HEK293T (cell line): ENCODE results near the gene EXOC4.

ENCODE experiments used
- ARNT ChIP-seq: fragments of 450-650 bp; IDR thresholded peaks from 2 replicates; pipeline ENCODE4 v1.6.1; 2017; ENCODE audit warnings: mild to moderate bottlenecking
- BHLHE40 ChIP-seq: fragments of 450-650 bp; IDR thresholded peaks from 2 replicates; pipeline ENCODE4 v1.6.1; 2016; ENCODE audit warnings: mild to moderate bottlenecking, moderate library complexity, borderline replicate concordance
- CTBP1 ChIP-seq: fragments of 450-650 bp; IDR thresholded peaks from 2 replicates; pipeline ENCODE4 v1.6.1; 2016; ENCODE audit warnings: borderline replicate concordance
- FOXK2 ChIP-seq: fragments of 450-650 bp; IDR thresholded peaks from 2 replicates; pipeline ENCODE4 v1.6.1; 2016; ENCODE audit warnings: mild to moderate bottlenecking
- FOXM1 ChIP-seq: fragments of 450-650 bp; IDR thresholded peaks from 2 replicates; pipeline ENCODE4 v1.6.1; 2017; ENCODE audit warnings: mild to moderate bottlenecking, borderline replicate concordance
- LEF1 ChIP-seq: fragments of 450-650 bp; IDR thresholded peaks from 2 replicates; pipeline ENCODE4 v1.6.1; 2017; ENCODE audit warnings: mild to moderate bottlenecking, borderline replicate concordance
- NFRKB ChIP-seq: fragments of 450-650 bp; IDR thresholded peaks from 2 replicates; pipeline ENCODE4 v1.6.1; 2016; ENCODE audit warnings: mild to moderate bottlenecking, moderate library complexity
- SP1 ChIP-seq: fragments of 450-650 bp; IDR thresholded peaks from 2 replicates; pipeline ENCODE4 v1.6.1; 2017
- SUZ12 ChIP-seq: fragments of 450-650 bp; IDR thresholded peaks from 2 replicates; pipeline ENCODE4 v1.6.1; 2016; ENCODE audit warnings: mild to moderate bottlenecking
- TARDBP ChIP-seq: fragments of 450-650 bp; IDR thresholded peaks from 2 replicates; pipeline ENCODE4 v1.6.1; 2016
- TF ChIP-seq, protein P1 (sequence below): fragments of 450-650 bp; IDR thresholded peaks from 2 replicates; pipeline ENCODE4 v1.6.1; 2016

DNA sequence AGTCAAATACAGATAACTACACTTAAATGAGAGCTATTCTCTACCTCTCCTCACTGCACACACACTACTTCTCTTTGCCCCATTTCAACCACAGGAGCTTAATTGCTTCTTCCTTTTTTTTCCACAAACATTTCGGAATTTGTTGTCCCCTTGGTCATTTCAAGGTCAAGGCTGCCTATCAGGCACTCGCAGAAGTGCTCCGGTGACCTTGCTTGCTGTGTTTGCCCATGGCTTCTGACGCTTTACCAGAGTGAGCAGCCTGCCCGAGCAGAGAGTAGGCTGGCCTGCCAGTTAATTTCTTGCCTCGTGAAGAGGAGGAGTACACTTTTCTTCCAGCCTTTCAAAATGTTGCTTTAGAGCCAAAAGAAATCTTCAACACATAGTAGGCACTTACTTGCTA is 577.2 kb downstream of the EXOC4 start:
- TF ChIP-seq SP1 (no peak), TARDBP (no peak), FOXK2 (no peak), BHLHE40 (no peak), FOXM1 (no peak), SUZ12 (no peak), LEF1 (no peak), ARNT (no peak), NFRKB (no peak), CTBP1 (no peak)
- TF ChIP-seq, protein P1, sequence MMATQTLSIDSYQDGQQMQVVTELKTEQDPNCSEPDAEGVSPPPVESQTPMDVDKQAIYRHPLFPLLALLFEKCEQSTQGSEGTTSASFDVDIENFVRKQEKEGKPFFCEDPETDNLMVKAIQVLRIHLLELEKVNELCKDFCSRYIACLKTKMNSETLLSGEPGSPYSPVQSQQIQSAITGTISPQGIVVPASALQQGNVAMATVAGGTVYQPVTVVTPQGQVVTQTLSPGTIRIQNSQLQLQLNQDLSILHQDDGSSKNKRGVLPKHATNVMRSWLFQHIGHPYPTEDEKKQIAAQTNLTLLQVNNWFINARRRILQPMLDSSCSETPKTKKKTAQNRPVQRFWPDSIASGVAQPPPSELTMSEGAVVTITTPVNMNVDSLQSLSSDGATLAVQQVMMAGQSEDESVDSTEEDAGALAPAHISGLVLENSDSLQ: no peak
